Endothelial cell of umbilical vein (primary cell): ENCODE measurements around the gene LRRC8B. TPM values are rescaled to one million over a fixed set of nuclear protein-coding genes. Genes with fewer than 3 reads are reported as not detected.

Source experiments
- BruUV-seq: library from RNA; stranded (reverse); fragments of 400-500 nt; replicated peaks from 2 replicates; lab custom pipeline; 2021; lab: Mats Ljungman, UMichigan
- CTCF ChIA-PET: fragments of 300-600, 350-600 bp; sonication (Branson Sonifier 250); formaldehyde crosslinking; loops from one replicate; lab custom pipeline; 2021; ENCODE audit warnings: antibody characterized with exemption, inconsistent platforms; lab: Charles Lee
- POLR2A ChIA-PET: fragments of 300-600, 350-600 bp; sonication (Branson Sonifier 250); formaldehyde crosslinking; loops from one replicate; lab custom pipeline; 2021; ENCODE audit warnings: antibody characterized with exemption, inconsistent platforms; lab: Charles Lee
- DNase-seq: peaks from one replicate; pipeline ENCODE4 v3.0.0-alpha.2; 2011; ENCODE audit warnings: low read depth, low spot score
- FAIRE-seq: peaks from 2 replicates; lab custom pipeline; 2011; peaks lifted over from hg19 to GRCh38; lab: Jason Lieb, UNC
- H2AFZ ChIP-seq: 2 replicates; pipeline ENCODE4 v1.6.0; 2012; ENCODE audit warnings: low read depth, low read length, control low read depth, inconsistent platforms
- H3K27ac ChIP-seq: 2 replicates; pipeline ENCODE4 v1.5.1; 2011; ENCODE audit warnings: low read depth, mild to moderate bottlenecking, control low read depth, low read length, moderate library complexity; ENCODE audit not compliant: insufficient read depth
- H3K27me3 ChIP-seq, 2 experiments: 2 replicates each; pipeline versions ENCODE4 v1.6.0 to v1.6.1; 2011; ENCODE audit warnings: low read length in 2 of 2, mixed read lengths in 1 of 2; ENCODE audit not compliant: control insufficient read depth in 2 of 2, insufficient read depth in 2 of 2
- H3K36me3 ChIP-seq, 2 experiments: 2 replicates in 1 of 2; 3 replicates in 1 of 2; pipeline ENCODE4 v1.5.1; 2011; ENCODE audit warnings: low read length in 2 of 2, mild to moderate bottlenecking in 1 of 2, moderate library complexity in 1 of 2; ENCODE audit not compliant: control insufficient read depth in 2 of 2, insufficient read depth in 2 of 2; ENCODE audit errors: extremely low read depth in 1 of 2
- H3K4me1 ChIP-seq: 3 replicates; pipeline ENCODE4 v1.5.1; 2011; ENCODE audit warnings: mild to moderate bottlenecking, low read length; ENCODE audit not compliant: control insufficient read depth, insufficient read depth; ENCODE audit errors: extremely low read depth
- H3K4me2 ChIP-seq: 2 replicates; pipeline ENCODE4 v1.6.1; 2011; ENCODE audit warnings: low read length, control low read depth, mixed read lengths; ENCODE audit not compliant: insufficient read depth
- H3K4me3 ChIP-seq, 3 experiments: fragments of 200-600 bp in 1 of 3; sonication (generic), shearing (Covaris generic) in 1 of 3; replicated peaks in 1 of 3; 2 replicates each; pipeline ENCODE4 v1.5.1; 2011 to 2016; ENCODE audit warnings: control low read depth in 3 of 3, low read length in 3 of 3, mild to moderate bottlenecking in 2 of 3, inconsistent platforms in 1 of 3, low read depth in 1 of 3, moderate library complexity in 1 of 3; ENCODE audit not compliant: insufficient read depth in 1 of 3
- H3K79me2 ChIP-seq: 2 replicates; pipeline ENCODE4 v1.6.0; 2012; ENCODE audit warnings: low read length, inconsistent platforms; ENCODE audit not compliant: control insufficient read depth, insufficient read depth
- H3K9ac ChIP-seq: replicated peaks from 2 replicates; pipeline ENCODE3; 2011; ENCODE audit warnings: low read length, control low read depth; ENCODE audit not compliant: insufficient read depth; ENCODE audit errors: extremely low read depth
- H3K9me1 ChIP-seq: replicated peaks from 3 replicates; pipeline ENCODE4 v1.6.0; 2011; ENCODE audit warnings: mild to moderate bottlenecking, low read length; ENCODE audit not compliant: control insufficient read depth, insufficient read depth; ENCODE audit errors: extremely low read depth
- H3K9me3 ChIP-seq: replicated peaks from 2 replicates; pipeline ENCODE4 v1.5.1; 2012; ENCODE audit warnings: low read length, inconsistent platforms; ENCODE audit not compliant: control insufficient read depth, insufficient read depth
- H4K20me1 ChIP-seq: replicated peaks from 2 replicates; pipeline ENCODE3; 2011; ENCODE audit warnings: mild to moderate bottlenecking, low read length; ENCODE audit not compliant: control insufficient read depth, insufficient read depth; ENCODE audit errors: extremely low read depth
- CTCF ChIP-seq, 2 donors: IDR thresholded peaks; 1 replicate in 1 of 2; 2 replicates in 1 of 2; pipeline ENCODE4 v1.5.1; 2011; ENCODE audit warnings: low read length in 2 of 2, mild to moderate bottlenecking in 2 of 2, moderate library complexity in 2 of 2, control low read depth in 1 of 2, inconsistent platforms in 1 of 2, low read depth in 1 of 2; ENCODE audit not compliant: insufficient read depth in 1 of 2; ENCODE audit errors: extremely low read depth in 1 of 2
- EZH2 ChIP-seq: IDR thresholded peaks from 2 replicates; pipeline ENCODE4 v1.6.1; 2012; ENCODE audit warnings: borderline replicate concordance, low read depth, mild to moderate bottlenecking, moderate library complexity, low read length, inconsistent platforms; ENCODE audit not compliant: severe bottlenecking
- FOS ChIP-seq: IDR thresholded peaks from 2 replicates; pipeline ENCODE4 v1.6.1; 2011; ENCODE audit warnings: mild to moderate bottlenecking, low read length, moderate library complexity, borderline replicate concordance; ENCODE audit not compliant: insufficient read depth
- GATA2 ChIP-seq: IDR thresholded peaks from 2 replicates; pipeline ENCODE4 v1.7.0; 2011; ENCODE audit warnings: low read depth, mild to moderate bottlenecking, moderate library complexity, mixed read lengths, low read length; ENCODE audit not compliant: insufficient read length, insufficient read depth
- JUN ChIP-seq: IDR thresholded peaks from 2 replicates; pipeline ENCODE4 v1.6.1; 2011; ENCODE audit warnings: borderline replicate concordance, low read depth; ENCODE audit not compliant: insufficient read length, insufficient read depth
- MAX ChIP-seq: IDR thresholded peaks from 2 replicates; pipeline ENCODE4 v1.6.1; 2011; ENCODE audit not compliant: insufficient read depth, insufficient read length
- MYC ChIP-seq: IDR thresholded peaks from one replicate; pipeline ENCODE4 v1.6.1; 2011; ENCODE audit warnings: mild to moderate bottlenecking, low read depth, low read length
- POLR2A ChIP-seq: IDR thresholded peaks from 2 replicates; pipeline ENCODE4 v1.6.1; 2012; ENCODE audit warnings: low read depth, mild to moderate bottlenecking, control low read depth, low read length
- POLR2AphosphoS5 ChIP-seq: IDR thresholded peaks from 2 replicates; pipeline ENCODE4 v1.6.1; 2012; ENCODE audit warnings: low read depth, mild to moderate bottlenecking, control low read depth, low read length, moderate library complexity; ENCODE audit not compliant: insufficient read depth
- dilution Hi-C: fragments of 300-500 bp; cut with MboI; formaldehyde crosslinking; loops from one replicate; pipeline ENCODE4 v1.15.0; 2019; ENCODE audit warnings: low sequenced_read_pairs; ENCODE audit not compliant: extremely low pct_ligation_motif_present
- intact Hi-C: fragments of 100-400 bp; cut with micrococcal nuclease; formaldehyde crosslinking; loops from one replicate; pipeline ENCODE4 v1.10.0; 2022
- polyA plus RNA-seq, 4 experiments: library from polyadenylated mRNA; depleted of rRNA in 3 of 4; stranded (reverse) in 3 of 4; unstranded in 1 of 4; fragments of >200 nt; gene quantifications; 2 replicates each; pipeline versions ENCODE4 v1.2.1 to v1.2.3, GENCODE V29; 2011 to 2012; ENCODE audit warnings: missing spikeins in 1 of 4
- total RNA-seq: library from RNA; stranded (reverse); gene quantifications from 2 replicates; pipeline ENCODE4 v1.2.3, GENCODE V29; 2021

The LRRC8B gene
- total and polyA plus RNA-seq, 2 donors (not counting 3 experiments of a cell fraction or from before 2014, with no cell fraction given), result 15.2 to 15.8 TPM

GRCh38 chr1:89605692-89606091 lies 81.1 kb downstream of the LRRC8B start:
- no peak overlapping the region for H3K4me2 ChIP-seq
- peak; percentile 98 for FAIRE-seq
- H3K9ac ChIP-seq, result no peak overlapping the region
- no peaks in the 10 kb centered on the region for H3K27me3 ChIP-seq
- peaks cover 14% of the 10 kb centered on the region for H3K4me1 ChIP-seq
- no peak overlapping the region for H3K4me3 ChIP-seq
- no peak overlapping the region for H3K27ac ChIP-seq
- no peaks in the 10 kb centered on the region for H3K9me1 ChIP-seq
- no peak overlapping the region for H2AFZ ChIP-seq
- no peaks in the 10 kb centered on the region for H4K20me1 ChIP-seq
- no peaks in the 10 kb centered on the region for H3K79me2 ChIP-seq
- POLR2A ChIA-PET, result no interaction called here
- dilution Hi-C loops (no loop called here), intact Hi-C loops (loop anchor here (5.0 to 10.0 kb wide), 2 partner anchors 308 to 379 kb away; no protein-coding TSS in a partner anchor)
- no peaks in the 10 kb centered on the region for H3K36me3 ChIP-seq
- BruUV-seq, result no TSS peak
- CTCF ChIA-PET, result interaction anchor here (1.8 to 5.2 kb wide), 4 partner anchors 27 to 158 kb away, joined by 7 to 37 read pairs (median 24); partner anchors contain the start of gene LRRC8C
- H3K9me3 ChIP-seq, result no peaks in the 10 kb centered on the region
- TF ChIP-seq MAX, result no peak
- TF ChIP-seq JUN, result peak; percentile 58
- no peak for TF ChIP-seq CTCF (IDR thresholded peaks at IDR 0.05; ENCODE audit: extremely low read depth in 1 of 2, insufficient read depth in 1 of 2, low read depth in 1 of 2, low read length in 2 of 2)
- peak; percentile 73 for TF ChIP-seq POLR2AphosphoS5
- TF ChIP-seq MYC, result no peak
- peak; percentile 84 for TF ChIP-seq FOS
- no peak for TF ChIP-seq EZH2
- TF ChIP-seq GATA2, result peak; percentile 24
- TF ChIP-seq POLR2A, result no peak
- peak; percentile 82 for DNase-seq
